IMR-90 (cell line): ENCODE measurements around the gene VASH1. TPM values are rescaled to one million over a fixed set of nuclear protein-coding genes. Genes with fewer than 3 reads are reported as not detected.
A peak's percentile ranks its signal among the peaks of the same experiment; 100 is the strongest.

Source experiments
- ATAC-seq: fragments of 200-7000 bp; cut with Tn5 transposase; 2 replicates; pipeline ENCODE4 v1.9.1; 2020; ENCODE audit warnings: low read depth, mild to moderate bottlenecking, moderate library complexity
- BruUV-seq: library from RNA; stranded (reverse); fragments of 400-500 nt; replicated peaks from 2 replicates; lab custom pipeline; 2021; lab: Mats Ljungman, UMichigan
- CTCF ChIA-PET: fragments of 300-600 bp; formaldehyde crosslinking; extraction: SDS; loops from one replicate; lab custom pipeline; 2021; ENCODE audit warnings: antibody characterized with exemption; lab: Yijun Ruan, JAX
- POLR2A ChIA-PET: fragments of 300-600 bp; sonication (Branson Sonifier 250); formaldehyde crosslinking; loops from one replicate; lab custom pipeline; 2022; ENCODE audit warnings: antibody characterized with exemption; ENCODE audit not compliant: unreplicated experiment; lab: Charles Lee
- DNase-seq: peaks from one replicate; pipeline ENCODE4 v3.0.0; 2013
- H2AFZ ChIP-seq: replicated peaks from 2 replicates; pipeline ENCODE3; 2013; ENCODE audit warnings: low read length, mild to moderate bottlenecking; ENCODE audit not compliant: poor library complexity
- H2AK5ac ChIP-seq: 2 replicates; pipeline ENCODE4 v1.6.1; 2013; ENCODE audit warnings: low read depth, low read length, inconsistent platforms
- H2AK9ac ChIP-seq: replicated peaks from 2 replicates; pipeline ENCODE3; 2013; ENCODE audit warnings: mild to moderate bottlenecking, low read depth, low read length, moderate library complexity; ENCODE audit not compliant: poor library complexity
- H2BK120ac ChIP-seq: 2 replicates; pipeline ENCODE4 v1.6.1; 2013; ENCODE audit warnings: low read depth, low read length, inconsistent platforms
- H2BK15ac ChIP-seq: 3 replicates; pipeline ENCODE4 v1.6.1; 2013; ENCODE audit warnings: low read depth, low read length, inconsistent platforms
- H2BK20ac ChIP-seq: 2 replicates; pipeline ENCODE4 v1.6.1; 2013; ENCODE audit warnings: low read depth, mild to moderate bottlenecking, inconsistent platforms, low read length, moderate library complexity
- H2BK5ac ChIP-seq: 2 replicates; pipeline ENCODE4 v1.6.1; 2013; ENCODE audit warnings: mild to moderate bottlenecking, low read depth, low read length, inconsistent platforms; ENCODE audit not compliant: poor library complexity, severe bottlenecking
- H3K14ac ChIP-seq: replicated peaks from 2 replicates; pipeline ENCODE4 v1.6.1; 2013; ENCODE audit warnings: low read depth, low read length, inconsistent platforms
- H3K18ac ChIP-seq: 2 replicates; pipeline ENCODE4 v1.6.1; 2013; ENCODE audit warnings: low read depth, low read length, control low read depth
- H3K23ac ChIP-seq: 2 replicates; pipeline ENCODE4 v1.6.1; 2013; ENCODE audit warnings: low read depth, low read length, inconsistent platforms
- H3K27ac ChIP-seq: 2 replicates; pipeline ENCODE4 v1.5.1; 2013; ENCODE audit warnings: mild to moderate bottlenecking, control low read depth, low read length; ENCODE audit not compliant: insufficient read depth
- H3K27me3 ChIP-seq: 2 replicates; pipeline ENCODE4 v1.6.1; 2013; ENCODE audit warnings: low read length; ENCODE audit not compliant: control insufficient read depth, insufficient read depth
- H3K36me3 ChIP-seq: 2 replicates; pipeline ENCODE4 v1.6.1; 2013; ENCODE audit warnings: low read length, mixed read lengths; ENCODE audit not compliant: control insufficient read depth, insufficient read depth
- H3K4ac ChIP-seq: 2 replicates; pipeline ENCODE4 v1.6.1; 2013; ENCODE audit warnings: low read depth, low read length, inconsistent platforms
- H3K4me1 ChIP-seq: 2 replicates; pipeline ENCODE4 v1.6.1; 2013; ENCODE audit warnings: low read length, mixed read lengths; ENCODE audit not compliant: control insufficient read depth, insufficient read depth
- H3K4me2 ChIP-seq: 2 replicates; pipeline ENCODE4 v1.6.1; 2013; ENCODE audit warnings: low read depth, mild to moderate bottlenecking, control low read depth, low read length, moderate library complexity
- H3K4me3 ChIP-seq: 2 replicates; pipeline ENCODE4 v1.5.1; 2013; ENCODE audit warnings: low read depth, mild to moderate bottlenecking, control low read depth, low read length, moderate library complexity; ENCODE audit not compliant: insufficient read depth
- H3K56ac ChIP-seq: 2 replicates; pipeline ENCODE4 v1.6.1; 2013; ENCODE audit warnings: low read length, inconsistent platforms; ENCODE audit not compliant: insufficient read depth; ENCODE audit errors: extremely low read depth
- H3K79me1 ChIP-seq, 2 experiments: 2 replicates each; pipeline ENCODE4 v1.6.1; 2013; ENCODE audit warnings: low read length in 2 of 2, inconsistent platforms in 1 of 2, low read depth in 1 of 2
- H3K9ac ChIP-seq: 2 replicates; pipeline ENCODE4 v1.6.1; 2013; ENCODE audit warnings: low read depth, low read length, control low read depth
- H3K9me1 ChIP-seq: 2 replicates; pipeline ENCODE4 v1.6.1; 2013; ENCODE audit warnings: low read length, inconsistent platforms; ENCODE audit not compliant: insufficient read depth
- H3K9me3 ChIP-seq: 2 replicates; pipeline ENCODE4 v1.6.1; 2013; ENCODE audit warnings: low read length; ENCODE audit not compliant: control insufficient read depth, insufficient read depth
- H4K20me1 ChIP-seq: 2 replicates; pipeline ENCODE4 v1.6.1; 2013; ENCODE audit warnings: low read length, inconsistent platforms; ENCODE audit not compliant: insufficient read depth
- H4K5ac ChIP-seq: 2 replicates; pipeline ENCODE4 v1.6.1; 2013; ENCODE audit warnings: mild to moderate bottlenecking, low read depth, low read length, control low read depth
- H4K8ac ChIP-seq, 2 experiments: 2 replicates each; pipeline ENCODE4 v1.6.1; 2013; ENCODE audit warnings: low read depth in 2 of 2, low read length in 2 of 2, control low read depth in 1 of 2, inconsistent platforms in 1 of 2
- H4K91ac ChIP-seq: 2 replicates; pipeline ENCODE4 v1.6.1; 2013; ENCODE audit warnings: low read depth, low read length, inconsistent platforms; ENCODE audit not compliant: insufficient read depth
- CEBPB ChIP-seq: IDR thresholded peaks from 2 replicates; pipeline ENCODE4 v1.6.1; 2012; ENCODE audit warnings: low read depth, low read length, improper control_type of control experiment
- CHD1 ChIP-seq: IDR thresholded peaks from 2 replicates; pipeline ENCODE4 v1.6.1; 2012; ENCODE audit warnings: low read depth, low read length, improper control_type of control experiment
- MAFK ChIP-seq: IDR thresholded peaks from 2 replicates; pipeline ENCODE4 v1.6.1; 2012; ENCODE audit warnings: low read depth, low read length, improper control_type of control experiment
- MAZ ChIP-seq: IDR thresholded peaks from 2 replicates; pipeline ENCODE4 v1.6.1; 2012; ENCODE audit warnings: low read depth, mild to moderate bottlenecking, low read length, improper control_type of control experiment, moderate library complexity, borderline replicate concordance
- MXI1 ChIP-seq: IDR thresholded peaks from 2 replicates; pipeline ENCODE4 v1.6.1; 2012; ENCODE audit warnings: low read depth, mild to moderate bottlenecking, low read length, moderate library complexity, borderline replicate concordance
- POLR2A ChIP-seq: IDR thresholded peaks from 2 replicates; pipeline ENCODE4 v1.6.1; 2012; ENCODE audit warnings: mild to moderate bottlenecking, low read depth, low read length
- RAD21 ChIP-seq: IDR thresholded peaks from 2 replicates; pipeline ENCODE4 v1.6.1; 2012; ENCODE audit warnings: low read length, improper control_type of control experiment
- RCOR1 ChIP-seq: IDR thresholded peaks from 2 replicates; pipeline ENCODE4 v1.6.1; 2012; ENCODE audit warnings: mild to moderate bottlenecking, low read length, improper control_type of control experiment; ENCODE audit not compliant: insufficient replicate concordance
- RFX5 ChIP-seq: IDR thresholded peaks from 2 replicates; pipeline ENCODE4 v1.8.0; 2012; ENCODE audit warnings: low read depth, mild to moderate bottlenecking, low read length, moderate library complexity
- SMC3 ChIP-seq: fragments of 150-350 bp; IDR thresholded peaks from 2 replicates; pipeline ENCODE4 v1.6.1; 2016; ENCODE audit warnings: low read depth, mild to moderate bottlenecking, antibody characterized with exemption, low read length, moderate library complexity
- WGBS, 2 experiments: methylation state at CpG; one replicate each; pipeline versions ENCODE4 v1.1.5 to v1.1.7; 2013; ENCODE audit warnings: missing lambda C conversion rate in 2 of 2; ENCODE audit not compliant: insufficient read length in 1 of 2; ENCODE audit errors: extremely low coverage in 2 of 2; 5-methylcytosine and 5-hydroxymethylcytosine counted together
- dilution Hi-C: fragments of 300-500 bp; cut with HindIII; formaldehyde crosslinking; loops from one replicate; pipeline ENCODE4 v1.14.3; 2018; ENCODE audit warnings: low sequenced_read_pairs; ENCODE audit not compliant: unreplicated experiment
- in situ Hi-C: fragments of 300-500 bp; cut with MboI; formaldehyde crosslinking; loops from 3 replicates; pipeline ENCODE4 v1.14.3; 2019; ENCODE audit warnings: low sequenced_read_pairs, inconsistent platforms, mixed read lengths
- intact Hi-C: fragments of 100-400 bp; cut with micrococcal nuclease; formaldehyde crosslinking; loops from 2 replicates; pipeline ENCODE4 v1.10.0; 2022
- polyA plus RNA-seq, 3 experiments: library from polyadenylated mRNA; depleted of rRNA; stranded (reverse); fragments of >200 nt; gene quantifications; 2 replicates each; pipeline ENCODE4 v1.2.3, GENCODE V29; 2012; ENCODE audit warnings: low replicate concordance in 1 of 3
- total RNA-seq: library from RNA; depleted of rRNA; stranded (reverse); fragments of >200 nt; gene quantifications from 2 replicates; pipeline ENCODE4 v1.2.3, GENCODE V29; 2012
- TF ChIP-seq, protein P1 (sequence below): conservative IDR thresholded peaks from 2 replicates; pipeline ENCODE4 v1.5.1; 2012; ENCODE audit warnings: mild to moderate bottlenecking, low read depth, low read length, improper control_type of control experiment
- TF ChIP-seq, protein P2 (sequence below): fragments of 150-350 bp; IDR thresholded peaks from 2 replicates; pipeline ENCODE4 v1.6.1; 2017; ENCODE audit warnings: mild to moderate bottlenecking, antibody characterized with exemption, low read length, low read depth
- TF ChIP-seq, protein P3 (sequence below): fragments of 150-350 bp; IDR thresholded peaks from 2 replicates; pipeline ENCODE4 v1.6.1; 2016; ENCODE audit warnings: low read depth, mild to moderate bottlenecking, low read length, moderate library complexity, borderline replicate concordance

VASH1 gene
- total and polyA plus RNA-seq, 2 of the 4 experiments (the other 2 are of a cell fraction): 2.0 to 9.5 TPM

DNA sequence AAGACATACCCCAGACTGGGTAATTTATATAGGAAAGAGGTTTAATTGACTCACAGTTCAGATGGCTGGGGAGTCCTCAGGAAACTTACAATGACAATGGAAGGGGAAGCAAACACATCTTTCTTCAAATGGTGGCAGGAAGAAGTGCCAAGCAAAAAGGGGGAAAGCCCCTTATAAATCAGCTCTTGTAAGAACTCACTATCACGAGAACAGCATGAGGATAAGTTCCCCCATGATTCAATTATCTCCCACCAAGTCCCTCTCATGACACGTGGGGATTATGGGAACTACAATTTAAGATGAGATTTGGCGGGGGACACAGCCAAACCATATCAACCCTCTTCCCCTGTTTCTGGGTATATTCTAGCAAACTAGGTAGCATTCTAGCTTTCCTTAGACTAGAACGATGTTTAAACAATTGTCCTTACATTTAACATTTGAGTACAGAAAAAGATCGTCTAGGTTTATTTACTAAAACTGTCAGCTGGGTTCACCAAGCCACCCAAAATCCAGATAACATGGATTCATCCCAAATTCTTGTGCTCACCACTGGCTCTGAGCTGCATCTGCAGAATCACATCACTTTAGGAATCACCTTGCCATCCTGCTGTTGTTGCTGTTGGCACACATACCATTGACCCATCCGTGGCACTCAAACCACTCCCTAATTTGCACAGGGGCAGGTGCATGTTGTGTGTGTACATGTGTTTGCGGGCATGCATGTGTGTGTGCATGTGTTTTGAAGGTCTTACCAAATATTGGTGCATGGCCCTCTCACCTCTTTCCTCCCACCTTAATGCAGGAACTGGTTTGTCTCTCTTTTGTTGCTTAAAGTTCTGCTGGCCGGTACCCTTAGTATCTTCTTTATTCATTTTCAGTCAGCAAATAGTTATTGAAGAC is 36.4 kb upstream of the VASH1 start:
- Histone ChIP-seq H3K56ac (no peak overlapping the region), H3K14ac (no peak overlapping the region), H2AK5ac (no peak overlapping the region), H2AK9ac (no peak overlapping the region), H4K5ac (no peak overlapping the region), H2AFZ (peak overlapping the region; percentile 36), H3K9me1 (no peaks in the 10 kb centered on the region), H3K4me3 (no peak overlapping the region), H2BK20ac (no peak overlapping the region), H2BK120ac (no peak overlapping the region), H4K20me1 (no peaks in the 10 kb centered on the region), H3K9me3 (no peaks in the 10 kb centered on the region), H3K27me3 (peaks cover 3% of the 10 kb centered on the region), H3K9ac (no peak overlapping the region), H3K18ac (no peak overlapping the region), H3K27ac (no peak overlapping the region), H3K4me2 (no peak overlapping the region), H3K4me1 (no peaks in the 10 kb centered on the region), H3K36me3 (no peaks in the 10 kb centered on the region), H3K79me1 (no peaks in the 10 kb centered on the region), H4K91ac (no peak overlapping the region), H2BK15ac (no peak overlapping the region), H2BK5ac (no peak overlapping the region), H3K23ac (no peak overlapping the region), H3K4ac (no peak overlapping the region), H4K8ac (no peak overlapping the region)
- no CpG with 5 or more reads among the region's 8 CpGs for WGBS, 2 experiments
- ChIA-PET CTCF (interaction anchor here (1.3 kb wide), 1 partner anchor 12 kb away, joined by 3 read pairs; no protein-coding TSS in a partner anchor), POLR2A (no interaction called here)
- no TSS peak for BruUV-seq
- DNase-seq: no peak
- dilution Hi-C loops (no loop called here), in situ Hi-C loops (no loop called here), intact Hi-C loops (no loop called here)
- ATAC-seq: no peak
- TF ChIP-seq RAD21 (no peak), MXI1 (no peak), SMC3 (no peak), MAZ (no peak), RCOR1 (no peak), CEBPB (no peak), MAFK (no peak), CHD1 (no peak), RFX5 (no peak), POLR2A (no peak)
- TF ChIP-seq, protein P1, sequence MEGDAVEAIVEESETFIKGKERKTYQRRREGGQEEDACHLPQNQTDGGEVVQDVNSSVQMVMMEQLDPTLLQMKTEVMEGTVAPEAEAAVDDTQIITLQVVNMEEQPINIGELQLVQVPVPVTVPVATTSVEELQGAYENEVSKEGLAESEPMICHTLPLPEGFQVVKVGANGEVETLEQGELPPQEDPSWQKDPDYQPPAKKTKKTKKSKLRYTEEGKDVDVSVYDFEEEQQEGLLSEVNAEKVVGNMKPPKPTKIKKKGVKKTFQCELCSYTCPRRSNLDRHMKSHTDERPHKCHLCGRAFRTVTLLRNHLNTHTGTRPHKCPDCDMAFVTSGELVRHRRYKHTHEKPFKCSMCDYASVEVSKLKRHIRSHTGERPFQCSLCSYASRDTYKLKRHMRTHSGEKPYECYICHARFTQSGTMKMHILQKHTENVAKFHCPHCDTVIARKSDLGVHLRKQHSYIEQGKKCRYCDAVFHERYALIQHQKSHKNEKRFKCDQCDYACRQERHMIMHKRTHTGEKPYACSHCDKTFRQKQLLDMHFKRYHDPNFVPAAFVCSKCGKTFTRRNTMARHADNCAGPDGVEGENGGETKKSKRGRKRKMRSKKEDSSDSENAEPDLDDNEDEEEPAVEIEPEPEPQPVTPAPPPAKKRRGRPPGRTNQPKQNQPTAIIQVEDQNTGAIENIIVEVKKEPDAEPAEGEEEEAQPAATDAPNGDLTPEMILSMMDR: no peak
- TF ChIP-seq, protein P2, sequence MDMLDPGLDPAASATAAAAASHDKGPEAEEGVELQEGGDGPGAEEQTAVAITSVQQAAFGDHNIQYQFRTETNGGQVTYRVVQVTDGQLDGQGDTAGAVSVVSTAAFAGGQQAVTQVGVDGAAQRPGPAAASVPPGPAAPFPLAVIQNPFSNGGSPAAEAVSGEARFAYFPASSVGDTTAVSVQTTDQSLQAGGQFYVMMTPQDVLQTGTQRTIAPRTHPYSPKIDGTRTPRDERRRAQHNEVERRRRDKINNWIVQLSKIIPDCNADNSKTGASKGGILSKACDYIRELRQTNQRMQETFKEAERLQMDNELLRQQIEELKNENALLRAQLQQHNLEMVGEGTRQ: no peak
- TF ChIP-seq, protein P3, sequence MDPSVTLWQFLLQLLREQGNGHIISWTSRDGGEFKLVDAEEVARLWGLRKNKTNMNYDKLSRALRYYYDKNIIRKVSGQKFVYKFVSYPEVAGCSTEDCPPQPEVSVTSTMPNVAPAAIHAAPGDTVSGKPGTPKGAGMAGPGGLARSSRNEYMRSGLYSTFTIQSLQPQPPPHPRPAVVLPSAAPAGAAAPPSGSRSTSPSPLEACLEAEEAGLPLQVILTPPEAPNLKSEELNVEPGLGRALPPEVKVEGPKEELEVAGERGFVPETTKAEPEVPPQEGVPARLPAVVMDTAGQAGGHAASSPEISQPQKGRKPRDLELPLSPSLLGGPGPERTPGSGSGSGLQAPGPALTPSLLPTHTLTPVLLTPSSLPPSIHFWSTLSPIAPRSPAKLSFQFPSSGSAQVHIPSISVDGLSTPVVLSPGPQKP: no peak
